ENCODE data around the gene IFITM2.
"Not testable (repeated sequence)": the region's sequence is repeated elsewhere in the genome, so short reads cannot be mapped to it uniquely, and the experiment has no call there.

IFITM2 gene

GRCh38 chr11:324156-324555 is 16.5 kb downstream of the IFITM2 start:
- no peak for DNase-seq (ENCODE audit: low read depth)
- no peak overlapping the region for H3K4me3 ChIP-seq (ENCODE audit: low read depth, low read length)
- in situ Hi-C loops (cut with HindIII; ENCODE audit: low sequenced_read_pairs) = no loop called here
- TF ChIP-seq CTCF (IDR thresholded peaks at IDR 0.05; ENCODE audit: low read depth, low read length, missing control alignments) = no peak

- H3K4me3 ChIP-seq (ENCODE audit: low read depth, low read length); in situ Hi-C loops (cut with HindIII; ENCODE audit: low sequenced_read_pairs); DNase-seq (ENCODE audit: low read depth): not testable (repeated sequence)
Observed at GRCh38 chr11:324593-325517, 17.2 kb downstream of the IFITM2 start.

GRCh38 chr11:325796-326591 is 18.4 kb downstream of the IFITM2 start:
- in situ Hi-C loops (cut with HindIII; ENCODE audit: low sequenced_read_pairs) = no loop called here
- no peak overlapping the region for H3K4me3 ChIP-seq (ENCODE audit: low read depth, low read length)
- no peak for TF ChIP-seq CTCF (IDR thresholded peaks at IDR 0.05; ENCODE audit: low read depth, low read length, missing control alignments)
- DNase-seq (ENCODE audit: low read depth) = no peak

- DNase-seq (ENCODE audit: low read depth) = no peak
- no peak for TF ChIP-seq CTCF (IDR thresholded peaks at IDR 0.05; ENCODE audit: low read depth, low read length, missing control alignments)
- H3K4me3 ChIP-seq (ENCODE audit: low read depth, low read length) = no peak overlapping the region
- in situ Hi-C loops (cut with HindIII; ENCODE audit: low sequenced_read_pairs) = no loop called here
Observed at GRCh38 chr11:326592-326841, 18.9 kb downstream of the IFITM2 start.

- in situ Hi-C loops (cut with HindIII; ENCODE audit: low sequenced_read_pairs) = no loop called here
- DNase-seq (ENCODE audit: low read depth) = no peak
- TF ChIP-seq CTCF (IDR thresholded peaks at IDR 0.05; ENCODE audit: low read depth, low read length, missing control alignments) = no peak
- H3K4me3 ChIP-seq (ENCODE audit: low read depth, low read length) = no peak overlapping the region
Observed at GRCh38 chr11:326842-327580, 19.4 kb downstream of the IFITM2 start.

GRCh38 chr11:327581-327923 is 19.9 kb downstream of the IFITM2 start:
- in situ Hi-C loops (cut with HindIII; ENCODE audit: low sequenced_read_pairs) = no loop called here
- H3K4me3 ChIP-seq (ENCODE audit: low read depth, low read length) = no peak overlapping the region
- TF ChIP-seq CTCF (IDR thresholded peaks at IDR 0.05; ENCODE audit: low read depth, low read length, missing control alignments) = no peak
- no peak for DNase-seq (ENCODE audit: low read depth)
